ENCODE measurements around the gene RALBP1.

- TF ChIP-seq POLR2AphosphoS5 (IDR thresholded peaks at IDR 0.05; ENCODE audit: low read depth, low read length) = no peak
- no peak for TF ChIP-seq CTCF (IDR thresholded peaks at IDR 0.05 in 2 of 3, conservative IDR thresholded peaks at IDR 0.05 in 1 of 3; ENCODE audit: borderline replicate concordance in 1 of 3, insufficient read depth in 1 of 3, low read depth in 2 of 3, low read length in 2 of 3)
- no peak for TF ChIP-seq FOSL1 (IDR thresholded peaks at IDR 0.05; ENCODE audit: low read depth)
- no peak for TF ChIP-seq YY1 (IDR thresholded peaks at IDR 0.05; ENCODE audit: extremely low read depth, insufficient replicate concordance, low read depth, low read length)
- no peak for TF ChIP-seq EGR1 (IDR thresholded peaks at IDR 0.05; ENCODE audit: low read depth)
- no peak for TF ChIP-seq JUND (IDR thresholded peaks at IDR 0.05)
- TF ChIP-seq EZH2 (IDR thresholded peaks at IDR 0.05) = no peak
- TF ChIP-seq POLR2A (IDR thresholded peaks at IDR 0.05; ENCODE audit: borderline replicate concordance, extremely low read depth, insufficient read depth, insufficient read length) = no peak
- TF ChIP-seq ATF3 (IDR thresholded peaks at IDR 0.05) = no peak
These were observed 38.9 kb upstream of the RALBP1 start for GRCh38 chr18:9436206-9436929.
